Measurements from ENCODE around the gene ARL10.

ARL10 gene, protein sequence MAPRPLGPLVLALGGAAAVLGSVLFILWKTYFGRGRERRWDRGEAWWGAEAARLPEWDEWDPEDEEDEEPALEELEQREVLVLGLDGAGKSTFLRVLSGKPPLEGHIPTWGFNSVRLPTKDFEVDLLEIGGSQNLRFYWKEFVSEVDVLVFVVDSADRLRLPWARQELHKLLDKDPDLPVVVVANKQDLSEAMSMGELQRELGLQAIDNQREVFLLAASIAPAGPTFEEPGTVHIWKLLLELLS

GRCh38 chr5:176365351-176366231, at the start of gene ARL10:
Gene ARL10 (plus strand): TSS chr5:176365487. CDS start chr5:176365564, 77 bp downstream.
- DNase-seq = peak; percentile 19

GRCh38 chr5:176317534-176318374, 47.5 kb upstream of the ARL10 start:
- DNase-seq = no peak

GRCh38 chr5:176319827-176320554, 45.3 kb upstream of the ARL10 start:
- no peak for DNase-seq

GRCh38 chr5:176320577-176320976, 44.7 kb upstream of the ARL10 start:
- no peak for DNase-seq

GRCh38 chr5:176334031-176334770, 31.1 kb upstream of the ARL10 start:
- no peak for DNase-seq

GRCh38 chr5:176337913-176338312, 27.4 kb upstream of the ARL10 start:
- DNase-seq = no peak

GRCh38 chr5:176339304-176339703, 26.0 kb upstream of the ARL10 start:
- DNase-seq = no peak

DNA sequence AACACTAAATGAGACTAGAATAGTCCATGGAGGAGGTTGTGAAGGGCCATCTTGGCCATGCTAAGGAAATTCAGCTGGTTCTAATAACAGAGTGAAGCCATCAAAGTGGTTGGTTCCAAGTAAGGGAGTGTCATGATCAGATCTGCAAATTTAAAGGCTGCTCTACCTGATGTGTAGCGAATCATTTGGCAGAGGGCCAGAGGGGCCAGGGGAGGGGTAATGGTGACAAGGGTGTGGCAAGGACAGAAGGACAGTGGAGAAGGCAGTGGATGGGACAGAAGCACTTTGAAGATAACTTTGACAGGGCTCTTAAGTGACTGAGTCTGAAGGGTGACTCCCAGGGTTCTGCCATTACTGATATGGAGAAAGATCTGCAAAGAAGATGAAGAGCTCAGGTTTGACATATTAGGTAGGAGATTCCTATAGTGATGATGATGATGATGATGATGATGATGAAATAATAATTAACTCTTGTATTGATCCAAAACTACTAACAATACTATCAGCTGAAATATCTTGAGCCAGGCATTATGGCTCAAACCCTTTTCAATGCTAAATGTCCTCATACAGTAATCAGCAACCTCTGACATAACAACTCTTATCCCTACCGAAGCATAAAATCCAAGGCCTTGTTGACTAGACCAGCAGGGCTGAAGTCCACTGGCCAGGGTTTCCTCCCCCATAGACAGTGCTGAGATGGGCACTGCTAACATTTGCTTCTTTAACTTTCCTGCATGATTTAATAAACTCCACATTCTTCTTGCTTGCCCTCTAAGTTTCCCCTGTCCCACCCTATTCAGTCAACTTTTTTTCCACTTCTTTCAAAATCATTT, 23.7 kb upstream of the ARL10 start:
- DNase-seq = no peak

GRCh38 chr5:176342158-176342483, 23.2 kb upstream of the ARL10 start:
- DNase-seq = no peak

DNA sequence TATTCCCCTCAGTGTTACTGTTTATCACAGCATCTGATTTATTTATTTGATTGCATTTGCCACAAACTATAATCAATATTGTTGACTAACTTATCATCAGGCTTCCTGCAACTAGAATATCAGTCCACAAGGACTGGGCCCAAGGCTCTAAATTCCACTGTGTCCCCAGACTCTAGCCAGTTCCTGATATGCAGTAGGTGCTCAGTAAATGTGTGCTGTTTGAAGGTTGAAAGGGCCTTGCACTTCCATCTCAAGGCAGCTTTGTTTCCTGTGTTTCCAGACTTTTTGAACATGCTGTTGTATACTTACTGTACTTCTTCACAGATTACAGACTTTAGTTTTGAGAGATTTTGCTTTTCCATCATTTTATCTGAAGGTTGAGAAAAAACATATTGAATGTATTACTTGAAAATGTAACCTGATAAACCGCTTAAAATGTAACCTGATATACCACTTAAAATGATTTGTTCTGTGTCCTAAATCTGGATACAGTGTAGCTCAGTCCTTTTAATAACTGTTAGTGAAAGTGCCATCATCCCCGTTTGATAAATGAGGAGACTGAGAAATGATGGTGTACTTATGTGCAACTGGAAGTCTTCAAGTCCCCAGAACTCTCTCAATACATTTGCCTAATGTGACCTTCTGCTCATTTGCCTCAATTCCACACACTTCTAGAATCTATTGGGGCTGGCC, 22.4 kb upstream of the ARL10 start:
- DNase-seq = no peak

DNA sequence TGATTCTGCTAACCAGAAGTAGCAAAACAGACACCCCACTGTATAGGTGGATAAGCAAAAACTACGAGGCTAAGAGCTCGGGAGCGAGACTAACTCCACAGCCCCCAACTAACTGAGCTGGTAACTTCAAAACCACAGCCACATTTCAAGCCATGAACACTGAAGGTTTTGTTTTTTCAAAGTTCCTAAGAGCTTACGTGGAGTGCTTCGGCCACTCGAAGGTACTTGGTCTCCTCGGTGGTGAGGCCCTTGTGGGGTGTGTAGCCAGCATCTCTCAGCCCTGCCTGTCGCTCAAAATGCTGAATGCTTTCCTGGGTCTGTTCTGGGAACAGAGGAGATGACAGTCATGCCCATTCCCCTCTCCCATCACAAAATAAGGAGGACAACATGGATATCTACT, 14.9 kb upstream of the ARL10 start:
- DNase-seq = no peak

GRCh38 chr5:176352116-176352878, 13.0 kb upstream of the ARL10 start:
- no peak for DNase-seq

DNA sequence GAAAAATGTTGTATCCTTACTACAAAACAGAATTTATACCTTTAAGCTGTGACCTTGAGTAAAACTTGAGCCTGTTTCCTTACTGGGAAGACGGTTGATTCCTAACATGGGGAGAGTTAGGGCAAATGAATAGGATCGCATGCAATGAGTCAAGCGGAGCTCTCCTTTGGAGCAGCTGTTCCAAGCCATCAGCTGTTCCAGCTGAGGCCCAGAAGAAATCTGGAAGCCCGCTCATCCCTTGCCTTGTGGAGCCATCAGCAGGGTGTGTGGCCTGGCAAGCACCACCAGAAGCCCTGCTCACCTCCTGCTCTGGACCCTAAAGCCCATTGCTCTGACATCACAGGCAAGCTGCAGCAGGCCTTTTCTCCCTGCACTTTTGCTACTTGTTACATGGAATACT, 11.8 kb upstream of the ARL10 start:
- no peak for DNase-seq

- no peak for DNase-seq
Measured at GRCh38 chr5:176355400-176356178, 9.7 kb upstream of the ARL10 start.

- no peak for DNase-seq
Measured at GRCh38 chr5:176356179-176356566, 9.1 kb upstream of the ARL10 start.

GRCh38 chr5:176359658-176360057, 5.6 kb upstream of the ARL10 start:
- no peak for DNase-seq

DNA sequence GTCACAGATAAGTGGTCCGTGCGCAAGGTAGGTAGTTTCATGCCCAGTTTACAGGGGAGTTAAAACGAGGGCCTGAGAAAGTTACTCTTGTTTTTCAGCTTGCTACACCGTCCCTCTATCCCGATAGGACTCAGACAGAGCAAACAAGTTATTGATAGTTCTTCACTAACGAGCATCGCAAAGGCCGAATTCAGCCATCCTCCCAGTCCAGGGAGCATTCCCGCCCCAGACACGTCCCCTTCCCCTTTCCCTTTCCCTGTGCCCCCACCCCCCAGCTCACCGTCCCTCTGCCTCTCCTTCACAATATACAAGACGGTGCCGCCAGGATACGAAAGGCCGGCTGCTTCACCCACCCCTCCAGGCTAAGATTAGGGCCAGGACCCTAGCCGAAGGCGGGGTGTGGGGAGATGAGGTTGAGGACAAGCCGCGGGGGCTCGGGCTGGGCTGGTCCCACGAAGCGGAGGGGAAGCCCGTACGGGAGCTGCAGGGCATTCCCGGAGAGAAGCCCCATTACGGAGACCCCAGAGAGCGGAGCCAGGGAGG, 4.3 kb upstream of the ARL10 start:
- DNase-seq = no peak

GRCh38 chr5:176361437-176362232, 3.7 kb upstream of the ARL10 start, which contains the start of gene KIAA1191:
Gene KIAA1191 (minus strand): TSS chr5:176361764. CDS start chr5:176359508, 2,256 bp downstream.
- DNase-seq = peak; percentile 67

Measured in NCI-H1105 treated with DMSO at 0.1 percent for 48 hours (cell line).